Right lobe of liver (tissue), 4 donors: Measurements from ENCODE around the gene MTA1.

Experiments
- CTCF ChIP-seq, 4 donors: fragments of 200-600 bp in 3 of 4; fragments of 450-650 bp in 1 of 4; IDR thresholded peaks; one replicate each; pipeline versions ENCODE4 v1.5.1 to v1.8.0; 2016 to 2022; ENCODE audit warnings: antibody characterized with exemption in 4 of 4, mild to moderate bottlenecking in 2 of 4
- POLR2A ChIP-seq: fragments of 450-650 bp; IDR thresholded peaks from one replicate; pipeline ENCODE4 v1.6.1; 2017; ENCODE audit warnings: antibody characterized with exemption, mild to moderate bottlenecking
- donor health status: DM: no; HTN: no; CAD: no.
- donor health status: DM: no; HTN: no; CAD: no.
- donor health status: DM: no; HTN: yes; CAD: no.

DNA sequence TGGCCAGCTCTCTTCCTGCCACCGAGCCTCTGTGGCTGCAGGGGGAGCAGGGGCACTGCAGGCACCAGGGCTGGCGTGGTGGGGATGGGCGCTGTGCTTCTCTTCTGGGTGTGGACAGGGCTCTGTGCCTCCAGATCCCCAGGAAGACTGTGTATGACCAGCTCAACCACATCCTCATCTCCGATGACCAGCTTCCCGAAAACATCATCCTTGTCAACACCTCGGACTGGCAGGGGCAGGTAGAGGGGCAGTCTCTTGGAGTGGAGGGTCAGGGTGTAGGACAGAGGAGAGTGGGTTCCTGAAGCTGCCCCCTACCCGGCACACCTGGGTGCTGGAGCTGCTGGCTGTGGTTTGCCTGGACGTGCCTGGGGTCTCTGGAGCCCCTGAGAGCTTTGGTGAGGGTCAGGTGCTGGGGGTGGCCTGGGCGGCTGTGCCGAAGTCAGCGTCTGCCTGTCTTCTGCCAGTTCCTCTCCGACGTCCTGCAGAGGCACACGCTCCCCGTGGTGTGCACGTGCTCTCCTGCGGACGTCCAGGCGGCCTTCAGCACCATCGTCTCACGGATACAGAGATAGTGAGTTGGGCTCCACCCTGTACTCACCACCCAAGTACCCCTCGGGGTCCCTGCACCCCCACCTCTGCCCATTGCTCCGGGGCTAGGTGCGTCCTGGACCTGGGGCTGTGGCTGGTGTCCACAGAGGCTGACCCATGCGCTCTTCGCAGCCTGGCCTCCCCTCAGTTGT, 37.1 kb upstream of the MTA1 start:
- TF ChIP-seq CTCF (IDR thresholded peaks at IDR 0.05) (no peak), POLR2A (no peak)
